Measurements from ENCODE around the gene CLSTN1.
"Not testable (repeated sequence)": the region's sequence is repeated elsewhere in the genome, so short reads cannot be mapped to it uniquely, and the experiment has no call there.

The CLSTN1 gene

DNA sequence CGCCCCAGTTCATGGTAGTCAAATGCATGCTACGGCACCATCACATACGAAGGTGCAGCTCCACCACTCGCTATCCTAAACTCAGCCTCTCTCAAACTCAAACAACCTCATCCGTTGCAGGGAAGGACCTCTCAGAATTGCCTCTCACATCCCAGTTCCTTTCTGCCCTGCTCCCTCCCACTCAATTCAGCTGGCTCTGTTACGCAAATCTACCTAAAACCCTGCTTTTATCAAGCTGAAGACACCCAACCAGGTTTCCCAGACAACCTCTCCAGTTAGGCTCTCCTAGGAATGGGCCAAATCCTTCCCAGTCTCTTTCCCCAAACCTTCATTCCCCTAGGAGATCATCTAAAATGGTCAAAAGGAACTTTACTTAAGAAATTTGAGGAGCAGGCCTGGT lies 62.9 kb downstream of the CLSTN1 start:
- DNase-seq, result no peak

DNA sequence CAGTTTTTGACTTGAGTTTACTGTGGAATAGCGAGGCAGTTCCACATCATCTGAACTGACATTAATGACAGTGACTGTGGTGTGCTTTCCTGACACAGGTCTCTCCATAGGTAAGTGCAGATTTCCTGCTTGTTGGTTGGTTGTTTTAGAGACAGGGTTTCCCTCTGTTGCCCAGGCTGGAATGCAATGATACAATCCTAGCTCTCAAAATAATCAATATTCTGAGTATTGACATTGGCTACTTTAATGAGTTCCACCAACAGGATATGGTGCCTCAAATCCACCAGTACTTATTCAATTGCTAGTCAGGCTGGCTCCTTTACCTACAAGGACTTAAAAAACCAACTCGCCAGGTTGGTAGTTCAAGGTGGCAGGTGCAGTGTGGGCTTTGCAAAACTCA lies 63.8 kb downstream of the CLSTN1 start:
- peak; percentile 45 for DNase-seq

DNA sequence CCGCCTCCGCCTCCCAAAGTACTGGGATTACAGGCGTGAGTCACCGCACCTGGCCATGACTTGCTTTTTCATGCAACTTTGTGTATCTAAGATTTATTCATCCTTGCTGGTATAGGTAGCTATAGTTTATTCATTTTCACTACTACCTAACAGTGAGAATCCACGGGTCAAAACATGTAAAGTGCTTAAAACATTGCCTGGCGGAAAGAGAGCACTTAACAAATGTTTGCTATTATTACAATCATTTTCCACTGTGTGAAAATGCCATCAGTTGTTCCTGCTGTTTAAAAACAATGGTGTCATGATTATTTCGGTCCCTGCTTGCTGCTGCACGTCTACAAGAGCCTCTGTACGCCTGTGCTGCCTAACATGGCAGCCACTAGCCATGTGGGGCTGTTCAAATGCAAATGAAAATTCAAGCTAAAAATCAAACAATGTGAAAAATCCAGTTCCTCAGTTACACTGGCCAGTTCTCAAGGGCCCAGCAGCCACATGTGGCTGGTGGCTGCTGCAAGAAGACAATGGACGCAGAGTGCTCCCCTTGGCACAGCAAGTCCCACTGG lies 65.1 kb downstream of the CLSTN1 start:
- DNase-seq, result no peak

DNA sequence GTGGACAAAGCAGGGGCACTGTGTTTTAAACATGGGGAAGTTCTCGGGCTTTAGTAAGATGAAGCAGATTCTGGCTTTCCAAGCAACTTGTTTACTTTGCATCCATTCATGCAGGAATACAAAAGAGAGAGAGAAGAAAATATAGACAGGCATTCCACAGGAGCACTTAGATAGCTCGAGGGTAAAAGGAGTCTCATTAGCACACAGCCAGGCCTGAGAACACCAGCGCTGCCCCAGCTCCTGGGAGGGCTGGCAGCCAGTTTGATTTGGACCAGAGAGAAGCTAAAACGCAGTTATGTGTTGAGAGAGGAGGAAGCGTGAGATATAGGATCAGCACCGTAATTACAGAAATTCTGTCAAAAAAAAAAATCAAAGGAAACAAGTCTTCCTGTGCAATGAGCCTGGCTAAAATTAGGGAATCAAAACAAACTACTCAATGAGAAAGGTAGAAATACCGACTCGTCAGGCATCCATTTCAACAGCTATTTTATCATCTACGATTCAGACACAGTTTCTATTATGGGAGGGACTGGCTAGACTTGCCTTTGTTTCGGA lies 68.2 kb downstream of the CLSTN1 start:
- no peak for DNase-seq

DNA sequence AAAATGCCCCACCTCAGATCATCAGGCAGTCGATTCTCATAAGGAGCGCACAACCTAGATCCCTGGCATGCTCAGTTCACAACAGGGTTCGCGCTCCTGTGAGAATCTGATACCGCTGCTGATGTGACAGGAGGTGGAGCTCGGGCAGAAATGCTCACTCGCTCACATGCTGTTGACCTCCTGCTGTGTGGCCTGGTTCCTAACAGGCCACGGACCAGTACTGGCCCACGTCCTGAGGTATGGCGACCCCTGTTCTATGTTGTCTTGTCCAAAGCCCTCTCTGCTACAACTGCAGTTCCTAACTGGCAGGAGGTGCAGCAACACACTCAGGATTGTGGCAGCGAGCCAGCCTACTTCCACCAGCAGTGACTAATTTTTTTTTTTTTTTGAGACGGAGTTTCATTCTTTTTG lies 70.6 kb downstream of the CLSTN1 start:
- DNase-seq, result no peak

DNA sequence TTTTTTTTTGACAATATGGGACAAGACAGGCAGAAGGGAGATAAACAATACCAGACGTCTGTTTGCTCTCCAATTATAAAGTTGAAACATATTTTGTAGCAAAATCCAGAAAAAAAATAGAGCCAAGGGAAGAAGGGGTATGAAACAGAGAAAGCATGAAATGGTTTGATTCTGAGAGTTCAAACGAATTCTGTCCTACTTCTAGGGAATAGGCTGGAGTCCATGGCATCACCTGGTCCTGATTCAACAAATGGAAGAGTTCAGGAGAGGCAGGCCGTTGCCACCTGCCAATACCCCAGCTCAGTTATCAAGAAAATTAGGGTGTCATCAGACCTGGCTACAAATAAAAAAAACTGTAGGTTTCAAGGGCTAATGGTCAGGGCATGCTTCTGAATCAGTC lies 71.8 kb downstream of the CLSTN1 start:
- no peak for DNase-seq

DNA sequence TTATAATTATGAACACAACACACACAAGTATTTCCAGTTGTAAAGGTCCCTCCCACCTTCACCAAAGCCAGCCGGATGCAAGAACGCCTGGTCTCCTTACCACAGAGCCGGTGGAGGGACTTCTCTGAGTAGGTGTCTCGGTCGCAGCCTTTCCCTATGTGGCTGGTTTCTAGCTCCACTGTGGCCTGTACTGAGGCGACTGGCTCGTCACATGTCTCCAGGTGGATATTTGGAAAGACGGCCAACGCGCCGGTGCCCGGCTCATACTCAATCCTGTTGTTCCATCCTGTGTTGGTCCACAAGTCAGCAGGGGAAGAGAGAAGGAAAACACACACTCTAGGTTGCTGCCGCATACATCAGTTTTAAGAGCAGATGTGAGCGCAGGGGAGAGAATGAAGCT lies 74.4 kb downstream of the CLSTN1 start:
- DNase-seq, result no peak

DNA sequence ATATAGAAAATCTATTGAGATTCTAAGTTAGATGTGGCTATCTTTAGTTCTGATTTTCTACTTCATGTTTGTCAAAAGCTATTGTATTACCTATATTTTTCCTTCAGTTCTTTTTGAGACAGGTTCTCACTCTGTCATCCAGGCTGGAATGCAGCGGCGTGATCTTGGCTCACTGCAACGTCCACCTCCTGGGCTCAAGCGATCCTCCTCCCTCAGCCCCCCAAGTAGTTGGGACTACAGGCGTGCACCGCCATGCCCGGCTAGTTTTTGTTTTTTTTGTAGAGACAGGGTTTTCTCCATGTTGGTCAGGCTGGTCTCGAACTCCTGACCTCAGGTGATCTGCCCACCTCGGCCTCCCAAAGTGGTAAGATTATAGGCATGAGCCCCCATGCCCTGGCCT lies 75.4 kb downstream of the CLSTN1 start:
- not testable (repeated sequence) for DNase-seq

DNA sequence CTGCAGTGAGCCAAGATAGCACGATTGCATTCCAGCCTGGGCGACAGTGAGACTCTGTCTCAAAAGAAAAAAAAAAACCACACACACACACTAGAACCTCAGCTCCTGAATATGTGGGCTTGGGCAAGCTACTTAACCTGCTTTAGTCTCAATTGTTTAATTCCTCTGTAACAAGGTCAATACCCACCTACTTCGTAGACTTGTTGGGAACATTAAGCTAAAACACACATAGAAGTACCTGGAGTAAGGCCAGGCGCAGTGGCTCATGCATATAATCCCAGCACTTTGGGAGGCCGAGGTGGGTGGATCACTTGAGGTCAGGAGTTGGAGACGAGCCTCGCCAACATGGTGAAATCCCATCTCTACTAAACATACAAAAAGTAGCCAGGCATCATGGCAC lies 77.1 kb downstream of the CLSTN1 start:
- DNase-seq, result no peak

DNA sequence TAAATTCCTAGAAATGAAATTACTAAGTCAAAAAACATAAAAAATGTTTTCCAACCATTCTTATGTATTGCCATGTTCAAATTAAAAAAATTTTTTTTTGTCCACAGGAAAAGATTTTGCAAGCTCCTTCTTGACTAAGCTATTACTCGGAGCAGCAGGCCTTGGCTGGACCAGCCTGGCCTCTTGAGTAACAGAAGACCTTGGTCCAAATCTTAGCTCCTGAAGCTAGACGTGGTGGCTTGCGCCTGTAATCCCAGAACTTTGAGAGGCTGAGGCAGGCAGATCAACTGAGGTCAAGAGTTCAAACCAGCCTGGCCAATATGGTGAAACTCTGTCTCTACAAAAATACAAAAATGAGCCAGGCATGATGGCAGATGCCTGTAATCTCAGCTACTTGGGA lies 77.6 kb downstream of the CLSTN1 start:
- DNase-seq, result no peak

DNA sequence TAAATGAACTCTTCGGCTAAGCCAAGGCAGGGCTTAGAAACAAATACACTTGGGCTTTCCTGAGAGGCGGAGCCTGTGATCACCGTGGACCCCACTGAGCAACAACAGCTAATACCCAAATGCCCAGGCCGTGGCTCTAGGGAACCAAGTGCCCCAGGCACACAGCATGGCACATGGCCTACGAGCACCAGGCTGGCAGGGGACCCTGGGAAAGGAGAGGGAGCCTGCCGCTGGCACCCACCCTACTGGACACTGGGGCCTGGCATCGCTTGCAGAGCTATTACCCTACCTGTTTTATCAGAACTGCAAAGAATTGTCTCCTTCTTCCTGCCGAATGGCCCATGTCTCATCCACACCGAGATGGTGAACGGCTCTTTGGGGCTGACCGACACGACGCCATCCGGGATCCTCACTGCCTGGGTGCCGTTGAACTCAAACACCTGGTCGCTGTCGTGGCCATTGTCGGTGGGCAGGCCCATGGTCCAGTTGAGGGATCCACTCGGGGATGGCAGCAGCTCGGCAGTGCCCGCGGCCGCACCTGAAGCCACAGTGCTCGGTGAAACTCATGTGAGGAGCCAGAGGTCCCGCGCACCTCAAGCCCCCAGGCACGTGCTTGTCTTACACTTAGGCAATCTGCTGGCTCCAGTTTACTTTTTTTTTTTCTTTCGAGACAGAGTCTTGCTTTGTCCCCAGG lies 79.5 kb downstream of the CLSTN1 start:
- no peak for DNase-seq

DNA sequence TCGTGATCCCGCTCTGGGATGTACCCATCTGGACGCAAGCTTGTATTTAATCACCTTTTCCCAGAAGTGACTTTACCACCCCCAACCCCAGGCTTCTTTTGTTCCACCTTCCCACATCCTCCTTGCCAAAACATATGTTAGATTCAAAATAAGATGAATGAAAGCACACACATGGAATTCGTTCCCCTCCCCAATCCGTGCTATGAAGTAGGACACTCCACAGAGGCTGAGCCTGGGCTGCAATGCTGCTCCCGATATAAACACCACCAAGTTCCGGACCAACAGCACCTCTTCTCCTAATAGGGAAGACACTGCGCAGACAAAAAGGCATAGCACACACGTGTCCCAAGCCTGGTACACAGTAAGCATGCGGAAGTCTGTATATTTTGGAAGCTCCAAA lies 86.1 kb downstream of the CLSTN1 start:
- no peak for DNase-seq

DNA sequence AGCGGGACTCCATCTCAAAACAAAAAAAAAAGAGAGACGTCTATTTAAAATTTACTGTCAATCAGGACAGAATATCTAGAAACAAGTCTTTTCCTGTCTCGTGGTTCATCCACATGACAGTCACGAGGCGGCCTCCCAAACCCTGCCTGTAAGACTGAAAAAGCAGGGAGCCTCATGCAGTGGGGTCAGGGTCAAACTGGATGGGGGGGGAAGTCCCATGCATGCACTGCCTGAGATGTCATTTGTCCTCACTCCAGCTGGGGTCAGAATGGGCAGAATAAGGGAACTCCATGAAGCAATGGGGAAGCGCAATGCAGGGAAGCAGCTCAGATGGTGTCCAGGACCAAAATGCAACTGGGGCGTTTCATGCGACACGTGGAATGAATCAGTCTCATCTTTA lies 86.7 kb downstream of the CLSTN1 start:
- DNase-seq, result no peak

DNA sequence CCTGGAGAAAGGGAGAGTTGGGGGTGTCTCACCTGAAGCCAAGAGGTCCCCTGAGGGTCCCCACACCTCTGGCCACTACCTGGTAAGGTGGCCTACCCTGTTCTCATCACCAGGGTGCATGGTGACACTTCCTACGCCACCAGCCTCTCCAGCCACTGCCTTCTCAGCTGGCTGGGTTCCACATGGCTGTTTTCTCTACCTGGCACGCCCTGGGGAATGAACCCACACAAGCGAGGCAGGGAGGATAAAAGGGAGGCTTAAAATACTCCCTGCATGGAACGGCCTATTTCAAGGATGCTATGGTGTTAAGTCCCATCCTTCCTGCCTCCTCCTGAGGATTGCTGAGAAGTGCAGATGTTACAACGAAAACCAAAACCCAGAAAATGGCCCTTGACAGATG lies 87.5 kb downstream of the CLSTN1 start:
- no peak for DNase-seq

DNA sequence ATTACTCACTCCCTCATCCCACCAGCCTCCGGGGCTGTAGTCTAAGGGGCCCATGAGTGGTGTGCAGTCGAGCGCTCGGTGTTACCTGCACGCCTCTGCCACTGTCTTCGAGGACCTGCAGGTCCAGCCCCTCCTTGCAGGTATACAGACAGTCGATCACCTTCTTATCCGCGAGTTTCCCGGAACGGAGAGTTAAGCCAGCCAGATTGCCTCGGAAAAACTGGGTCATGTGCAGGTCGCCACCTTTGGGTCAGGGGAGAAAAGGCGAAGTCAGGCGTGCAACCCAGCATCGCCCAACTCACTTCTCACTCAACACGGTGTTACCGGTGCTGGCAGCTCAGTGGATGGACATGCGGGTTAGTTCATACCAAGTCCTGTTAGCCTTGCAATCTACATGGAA lies 88.0 kb downstream of the CLSTN1 start:
- no peak for DNase-seq

DNA sequence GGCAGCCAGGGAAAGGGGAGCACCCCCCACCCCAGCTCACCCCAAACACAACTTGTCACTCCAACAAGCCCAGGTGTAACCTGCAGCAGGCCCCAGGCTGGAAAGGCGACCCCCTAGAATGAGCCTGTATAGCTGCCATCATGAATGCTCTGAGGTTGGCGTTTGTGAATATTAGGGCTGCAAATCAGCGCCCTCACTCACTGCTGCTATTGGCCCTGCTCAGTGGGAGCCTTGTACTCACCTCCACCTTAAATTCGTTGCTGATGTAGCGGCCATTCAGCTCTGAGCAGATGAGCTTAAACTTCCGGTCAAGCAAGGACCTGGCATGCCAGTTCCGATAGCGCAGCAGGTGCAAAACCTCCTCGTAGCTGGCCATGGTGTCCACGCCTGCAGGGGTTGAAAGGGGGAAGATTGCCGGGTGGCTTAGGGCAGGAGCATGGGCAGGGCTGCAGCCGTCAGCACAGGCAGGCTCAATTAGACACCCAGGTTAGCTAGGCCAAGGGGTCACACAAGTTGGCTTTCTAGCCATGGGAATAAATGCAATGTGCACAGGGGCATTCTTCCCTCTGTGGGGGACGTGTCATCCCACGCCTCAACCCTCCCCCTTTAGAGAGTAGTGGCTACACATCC lies 90.5 kb downstream of the CLSTN1 start:
- no peak for DNase-seq

DNA sequence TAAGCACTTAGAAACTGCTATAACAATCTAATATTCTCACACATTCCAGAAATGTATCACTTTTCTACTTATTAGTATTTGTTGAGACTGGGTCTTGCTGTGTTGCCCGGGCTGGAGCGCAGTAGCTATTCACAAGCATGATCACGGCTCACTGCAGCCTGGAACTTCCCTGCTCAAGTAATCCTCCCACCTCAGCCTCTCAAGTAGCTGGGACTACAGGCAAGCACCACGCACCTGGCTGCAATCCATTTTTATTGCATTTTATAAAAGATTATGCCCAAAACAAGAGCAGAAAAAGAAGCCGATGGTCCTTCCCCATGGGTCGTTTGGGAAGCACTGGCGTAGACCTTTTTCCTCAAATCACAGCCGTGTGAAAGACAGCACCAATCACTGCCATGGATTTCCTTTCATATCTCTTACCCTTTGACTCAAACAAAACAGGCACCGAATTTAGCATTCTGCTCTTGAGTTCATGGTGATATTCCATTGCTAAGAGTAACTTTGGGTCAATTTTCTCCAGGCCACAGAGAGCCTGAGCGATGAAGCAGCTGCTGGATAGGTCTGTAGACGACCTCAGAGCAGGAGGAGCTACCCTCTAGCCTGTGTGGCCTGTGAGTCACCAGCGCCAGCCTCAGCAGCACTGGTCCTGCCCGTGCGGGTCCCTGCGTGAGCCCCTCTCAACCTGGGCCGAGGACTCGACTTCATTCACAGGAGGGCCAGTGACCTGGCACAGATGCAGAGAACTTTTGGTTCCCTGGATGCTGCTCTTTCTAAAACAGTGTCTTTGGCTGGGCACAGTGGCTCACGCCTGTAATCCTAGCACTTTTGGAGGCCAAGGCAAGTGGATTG lies 91.4 kb downstream of the CLSTN1 start:
- DNase-seq, result no peak

DNA sequence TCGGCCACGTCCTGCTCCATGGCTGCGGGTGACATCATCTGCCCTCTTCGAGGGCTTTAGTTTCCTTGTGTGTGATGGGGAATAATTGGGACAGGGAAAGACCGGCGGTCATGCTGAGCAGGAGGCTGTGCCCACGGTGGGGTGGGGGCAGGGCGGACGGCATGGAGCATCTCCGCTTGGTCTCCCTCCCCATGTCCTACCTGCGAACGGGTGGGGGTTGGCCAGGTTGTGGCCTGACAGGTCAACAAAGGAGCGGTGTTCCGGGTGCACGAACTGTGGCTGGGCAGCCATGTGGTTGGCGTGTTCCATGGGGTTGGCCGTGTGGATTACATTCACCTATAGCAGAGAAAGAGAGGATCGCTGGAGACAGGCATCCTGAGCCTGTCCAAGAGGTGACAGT lies 92.2 kb downstream of the CLSTN1 start:
- DNase-seq, result no peak

DNA sequence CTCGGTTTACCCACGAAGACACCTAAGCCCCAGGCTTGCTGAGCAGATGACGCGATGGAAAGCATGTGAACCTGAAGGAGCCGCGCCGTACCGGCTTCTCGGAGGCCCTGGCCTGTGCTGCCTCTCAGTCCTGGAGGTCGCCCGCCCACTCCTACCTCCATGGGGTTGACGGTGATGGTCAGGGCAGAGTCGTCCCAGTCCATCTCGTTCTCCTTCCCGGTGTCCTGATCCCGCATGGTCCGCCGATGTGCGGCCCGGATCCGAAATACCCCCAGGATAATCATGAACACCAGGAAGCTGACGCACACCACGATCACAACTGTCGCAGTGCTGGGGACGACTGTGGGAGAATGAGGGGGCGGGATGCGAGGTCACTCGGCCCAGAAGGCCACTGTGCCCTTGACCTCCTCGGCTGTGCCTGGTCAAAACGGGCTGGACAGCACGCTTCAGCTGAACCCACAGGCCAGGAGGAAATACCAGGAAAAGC lies 92.7 kb downstream of the CLSTN1 start:
- no peak for DNase-seq

DNA sequence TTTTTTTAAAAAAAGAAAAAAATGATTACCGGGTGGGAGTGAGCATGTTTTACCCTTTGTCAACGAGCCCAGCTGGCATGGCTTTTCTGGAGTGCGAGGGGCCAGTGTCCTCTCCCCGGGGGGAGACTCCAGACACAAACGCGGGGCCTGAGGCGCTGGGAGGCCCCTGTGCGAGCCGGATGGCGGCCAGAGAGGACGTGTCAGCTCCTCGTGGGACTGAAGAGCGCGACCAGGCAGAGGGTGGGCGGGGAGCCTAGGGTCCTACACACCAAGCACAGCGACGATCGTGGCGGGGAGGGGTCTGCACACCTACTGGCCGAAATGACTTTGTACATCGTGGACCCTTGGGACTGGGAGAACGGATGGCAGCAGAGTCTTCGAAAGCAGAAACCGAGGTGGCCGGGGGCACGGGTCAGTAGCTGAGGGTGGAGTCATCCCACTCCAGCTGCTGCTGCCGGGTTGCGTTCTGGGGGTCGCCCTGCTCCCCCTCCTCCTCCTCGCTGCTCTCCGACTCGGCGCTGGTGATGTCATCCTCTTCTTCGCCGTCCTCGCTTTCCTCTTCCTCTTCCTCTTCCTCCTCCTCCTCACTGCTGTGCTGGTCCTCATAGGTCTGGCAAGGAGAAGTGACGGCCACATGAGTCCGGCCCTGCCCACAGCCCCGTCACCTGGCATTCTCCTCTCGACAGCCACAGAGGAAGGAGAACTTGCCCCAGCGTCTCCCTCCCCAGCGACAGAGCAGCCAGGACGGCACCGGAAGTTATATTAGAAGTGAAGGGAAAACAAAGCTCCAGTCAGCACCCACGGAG lies 93.5 kb downstream of the CLSTN1 start:
- no peak for DNase-seq

DNA sequence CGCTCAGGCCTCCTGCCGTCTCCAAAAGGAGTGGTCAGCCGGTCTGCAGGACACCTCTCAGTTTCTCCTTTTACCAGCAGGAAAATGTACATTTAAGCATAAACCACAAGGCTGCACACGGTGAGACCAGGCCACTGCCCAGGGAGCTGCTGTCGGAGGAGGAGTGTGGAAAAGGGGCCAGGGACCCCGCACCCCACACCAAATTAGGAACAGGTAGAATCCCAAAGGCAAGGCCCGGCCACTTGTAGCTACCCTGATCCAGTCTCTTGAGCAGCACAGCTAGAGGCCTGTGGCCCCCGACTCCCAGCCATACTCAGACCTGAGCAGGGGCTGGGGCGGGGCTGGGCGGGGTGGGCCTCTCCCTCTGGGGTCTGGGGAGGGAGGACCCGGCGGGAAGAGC lies 94.2 kb downstream of the CLSTN1 start:
- no peak for DNase-seq

Measured in NCI-H510A (cell line).